ENCODE results near the gene SPNS2.

Gene SPNS2

GRCh38 chr17:4463818-4464476 is 34.7 kb upstream of the SPNS2 start:
- no peak overlapping the region for H3K27ac ChIP-seq
- no peak for TF ChIP-seq CTCF (IDR thresholded peaks at IDR 0.05; ENCODE audit: low read depth, low read length)
- no peak for DNase-seq

GRCh38 chr17:4465786-4466185 is 32.9 kb upstream of the SPNS2 start:
- no peaks in the 10 kb centered on the region for H3K27me3 ChIP-seq (ENCODE audit: insufficient read depth, low read depth, severe bottlenecking)
- H3K36me3 ChIP-seq: no peaks in the 10 kb centered on the region
- H3K4me3 ChIP-seq (ENCODE audit: low read depth, low read length): no peak overlapping the region
- H3K9me3 ChIP-seq (ENCODE audit: severe bottlenecking): no peaks in the 10 kb centered on the region
- no peak for DNase-seq
- no peak overlapping the region for H3K27ac ChIP-seq
- no peak for TF ChIP-seq CTCF (IDR thresholded peaks at IDR 0.05; ENCODE audit: low read depth, low read length)

More at GRCh38 chr17:4463818-4464476, 34.7 kb upstream of the SPNS2 start:
- Histone ChIP-seq H3K36me3 (no peaks in the 10 kb centered on the region), H3K9me3 (ENCODE audit: severe bottlenecking) (peaks cover 4% of the 10 kb centered on the region), H3K27me3 (ENCODE audit: insufficient read depth, low read depth, severe bottlenecking) (no peaks in the 10 kb centered on the region), H3K4me3 (ENCODE audit: low read depth, low read length) (no peak overlapping the region)

GRCh38 chr17:4467287-4467686 is 31.4 kb upstream of the SPNS2 start:
- no peak for TF ChIP-seq CTCF (IDR thresholded peaks at IDR 0.05; ENCODE audit: low read depth, low read length)
- Histone ChIP-seq H3K4me3 (ENCODE audit: low read depth, low read length) (no peak overlapping the region), H3K27me3 (ENCODE audit: insufficient read depth, low read depth, severe bottlenecking) (no peaks in the 10 kb centered on the region), H3K9me3 (ENCODE audit: severe bottlenecking) (no peaks in the 10 kb centered on the region), H3K27ac (no peak overlapping the region), H3K36me3 (no peaks in the 10 kb centered on the region)
- no peak for DNase-seq

GRCh38 chr17:4469552-4469951 is 29.1 kb upstream of the SPNS2 start:
- H3K4me3 ChIP-seq (ENCODE audit: low read depth, low read length): no peak overlapping the region
- no peaks in the 10 kb centered on the region for H3K27me3 ChIP-seq (ENCODE audit: insufficient read depth, low read depth, severe bottlenecking)
- no peaks in the 10 kb centered on the region for H3K36me3 ChIP-seq
- H3K9me3 ChIP-seq (ENCODE audit: severe bottlenecking): no peaks in the 10 kb centered on the region
- H3K27ac ChIP-seq: no peak overlapping the region
- no peak for DNase-seq
- TF ChIP-seq CTCF (IDR thresholded peaks at IDR 0.05; ENCODE audit: low read depth, low read length): no peak

- Histone ChIP-seq H3K36me3 (no peaks in the 10 kb centered on the region), H3K4me3 (ENCODE audit: low read depth, low read length) (no peak overlapping the region), H3K27me3 (ENCODE audit: insufficient read depth, low read depth, severe bottlenecking) (no peaks in the 10 kb centered on the region), H3K27ac (no peak overlapping the region), H3K9me3 (ENCODE audit: severe bottlenecking) (peaks cover 2% of the 10 kb centered on the region)
- TF ChIP-seq CTCF (IDR thresholded peaks at IDR 0.05; ENCODE audit: low read depth, low read length): no peak
- no peak for DNase-seq
Observed at GRCh38 chr17:4472286-4472685, 26.4 kb upstream of the SPNS2 start.

- Histone ChIP-seq H3K27me3 (ENCODE audit: insufficient read depth, low read depth, severe bottlenecking) (no peaks in the 10 kb centered on the region), H3K9me3 (ENCODE audit: severe bottlenecking) (peaks cover 2% of the 10 kb centered on the region), H3K4me3 (ENCODE audit: low read depth, low read length) (no peak overlapping the region), H3K27ac (no peak overlapping the region), H3K36me3 (no peaks in the 10 kb centered on the region)
- TF ChIP-seq CTCF (IDR thresholded peaks at IDR 0.05; ENCODE audit: low read depth, low read length): no peak
- no peak for DNase-seq
Observed at GRCh38 chr17:4474093-4474492, 24.6 kb upstream of the SPNS2 start.
